H1 (cell line): ENCODE measurements around the gene DUS1L. TPM values are rescaled to one million over a fixed set of nuclear protein-coding genes. Genes with fewer than 3 reads are reported as not detected.

Source experiments
- CTCF ChIA-PET: fragments of 300-600 bp; sonication (Branson Sonifier 250); formaldehyde crosslinking; loops from one replicate; lab custom pipeline; 2021; ENCODE audit not compliant: partially characterized antibody; lab: Charles Lee
- POLR2A ChIA-PET: fragments of 300-600 bp; sonication (Branson Sonifier 250); formaldehyde crosslinking; loops from one replicate; lab custom pipeline; 2021; ENCODE audit warnings: inconsistent platforms; ENCODE audit not compliant: partially characterized antibody; lab: Charles Lee
- DNase-seq, 2 experiments: peaks; one replicate each; pipeline versions ENCODE4 v3.0.0 to v3.0.0-alpha.2; 2010 to 2022; ENCODE audit warnings: low spot score in 2 of 2, low read depth in 1 of 2, mixed read lengths in 1 of 2
- FAIRE-seq: peaks from 2 replicates; lab custom pipeline; 2011; peaks lifted over from hg19 to GRCh38; lab: Jason Lieb, UNC
- H2AFZ ChIP-seq: 2 replicates; pipeline ENCODE4 v1.8.1; 2012; ENCODE audit warnings: low read length, inconsistent platforms
- H2AK5ac ChIP-seq: 2 replicates; pipeline ENCODE4 v1.6.1; 2013; ENCODE audit warnings: low read depth, low read length
- H2BK120ac ChIP-seq: replicated peaks from 2 replicates; pipeline ENCODE3; 2013; ENCODE audit warnings: low read depth, low read length, inconsistent platforms
- H2BK12ac ChIP-seq: 2 replicates; pipeline ENCODE4 v1.6.1; 2013; ENCODE audit warnings: low read depth, low read length
- H2BK15ac ChIP-seq: 2 replicates; pipeline ENCODE4 v1.6.1; 2013; ENCODE audit warnings: low read length
- H2BK20ac ChIP-seq: 2 replicates; pipeline ENCODE4 v1.6.1; 2013; ENCODE audit warnings: low read length
- H2BK5ac ChIP-seq: 2 replicates; pipeline ENCODE4 v1.6.1; 2013; ENCODE audit warnings: low read depth, low read length
- H3K14ac ChIP-seq: 2 replicates; pipeline ENCODE4 v1.6.1; 2013; ENCODE audit warnings: inconsistent platforms; ENCODE audit not compliant: insufficient read length
- H3K18ac ChIP-seq: 2 replicates; pipeline ENCODE4 v1.6.1; 2013; ENCODE audit warnings: low read length; ENCODE audit errors: extremely low read depth
- H3K23ac ChIP-seq: 2 replicates; pipeline ENCODE4 v1.6.1; 2013; ENCODE audit warnings: inconsistent platforms; ENCODE audit not compliant: insufficient read length
- H3K23me2 ChIP-seq: 2 replicates; pipeline ENCODE4 v1.6.1; 2013; ENCODE audit warnings: low read depth, low read length
- H3K27ac ChIP-seq: 2 replicates; pipeline ENCODE4 v1.6.1; 2011; ENCODE audit warnings: low read depth, low read length, inconsistent platforms
- H3K27me3 ChIP-seq, 4 experiments: replicated peaks in 1 of 4; 1 replicate in 1 of 4; 2 replicates in 3 of 4; pipeline versions ENCODE4 v1.6.1 to v1.8.1; 2011 to 2013; ENCODE audit warnings: low read length in 3 of 4, mild to moderate bottlenecking in 3 of 4, inconsistent platforms in 2 of 4, mixed read lengths in 2 of 4, moderate library complexity in 1 of 4; ENCODE audit not compliant: control insufficient read depth in 3 of 4, insufficient read depth in 3 of 4; ENCODE audit errors: extremely low read depth in 1 of 4
- H3K36me3 ChIP-seq, 4 experiments: 2 replicates each; pipeline versions ENCODE4 v1.6.1 to v1.8.1; 2011 to 2013; ENCODE audit warnings: mild to moderate bottlenecking in 4 of 4, low read length in 3 of 4, moderate library complexity in 2 of 4, control low read depth in 1 of 4, inconsistent platforms in 1 of 4; ENCODE audit not compliant: insufficient read depth in 4 of 4, control insufficient read depth in 2 of 4
- H3K4ac ChIP-seq: replicated peaks from 2 replicates; pipeline ENCODE3; 2013; ENCODE audit warnings: low read length, low read depth, mixed read lengths, inconsistent platforms; ENCODE audit not compliant: insufficient read length
- H3K4me1 ChIP-seq, 4 experiments: replicated peaks in 1 of 4; 1 replicate in 1 of 4; 2 replicates in 3 of 4; pipeline versions ENCODE4 v1.6.1 to v1.8.1; 2011 to 2013; ENCODE audit warnings: low read length in 3 of 4, inconsistent platforms in 2 of 4, mixed read lengths in 1 of 4; ENCODE audit not compliant: insufficient read depth in 4 of 4, control insufficient read depth in 3 of 4
- H3K4me2 ChIP-seq, 2 experiments: 2 replicates each; pipeline versions ENCODE4 v1.6.1 to v1.8.1; 2011 to 2013; ENCODE audit warnings: low read depth in 2 of 2, low read length in 2 of 2, control low read depth in 1 of 2, inconsistent platforms in 1 of 2, mild to moderate bottlenecking in 1 of 2; ENCODE audit not compliant: insufficient read depth in 1 of 2
- H3K4me3 ChIP-seq, 4 experiments: fragments of 200-600, 300-600 bp in 1 of 4; sonication (generic), shearing (Covaris generic), sonication (Bioruptor Twin) in 1 of 4; 2 replicates each; pipeline versions ENCODE4 v1.5.1 to v1.8.1; 2011 to 2016; ENCODE audit warnings: low read length in 4 of 4, low read depth in 3 of 4, control low read depth in 2 of 4, inconsistent platforms in 2 of 4, mild to moderate bottlenecking in 2 of 4, mixed read lengths in 1 of 4, moderate library complexity in 1 of 4; ENCODE audit not compliant: insufficient read depth in 2 of 4; ENCODE audit errors: extremely low read depth in 1 of 4
- H3K56ac ChIP-seq: replicated peaks from 2 replicates; pipeline ENCODE3; 2013; ENCODE audit warnings: low read depth, mild to moderate bottlenecking, mixed read lengths, low read length, inconsistent platforms; ENCODE audit not compliant: insufficient read length
- H3K79me1 ChIP-seq: 2 replicates; pipeline ENCODE4 v1.6.1; 2013; ENCODE audit warnings: low read depth, low read length, control low read depth
- H3K79me2 ChIP-seq, 2 experiments: 2 replicates each; pipeline versions ENCODE4 v1.6.1 to v1.8.1; 2012 to 2013; ENCODE audit warnings: low read length in 2 of 2, mild to moderate bottlenecking in 2 of 2, inconsistent platforms in 1 of 2; ENCODE audit not compliant: insufficient read depth in 2 of 2, control insufficient read depth in 1 of 2
- H3K9ac ChIP-seq, 4 experiments: replicated peaks in 1 of 4; 1 replicate in 1 of 4; 2 replicates in 3 of 4; pipeline versions ENCODE4 v1.6.1 to v1.8.1; 2011 to 2013; ENCODE audit warnings: low read depth in 3 of 4, low read length in 3 of 4, control low read depth in 2 of 4, mild to moderate bottlenecking in 2 of 4, moderate library complexity in 2 of 4, inconsistent platforms in 1 of 4; ENCODE audit errors: extremely low read depth in 1 of 4
- H3K9me3 ChIP-seq, 2 experiments: 2 replicates each; pipeline versions ENCODE4 v1.6.1 to v1.8.1; 2012 to 2013; ENCODE audit warnings: mild to moderate bottlenecking in 2 of 2, moderate library complexity in 2 of 2, control low read depth in 1 of 2, inconsistent platforms in 1 of 2, low read depth in 1 of 2, low read length in 1 of 2, mixed read lengths in 1 of 2; ENCODE audit not compliant: insufficient read depth in 2 of 2
- H4K20me1 ChIP-seq, 2 experiments: replicated peaks in 1 of 2; 2 replicates each; pipeline versions ENCODE3 to v1.8.1; 2011 to 2013; ENCODE audit warnings: inconsistent platforms in 2 of 2, low read length in 2 of 2, mild to moderate bottlenecking in 1 of 2; ENCODE audit not compliant: insufficient read depth in 2 of 2, control insufficient read depth in 1 of 2
- H4K5ac ChIP-seq: 2 replicates; pipeline ENCODE4 v1.6.1; 2013; ENCODE audit warnings: low read length, low read depth, mixed read lengths, inconsistent platforms; ENCODE audit not compliant: insufficient read length
- H4K8ac ChIP-seq: 2 replicates; pipeline ENCODE4 v1.8.0; 2013; ENCODE audit warnings: mild to moderate bottlenecking, moderate library complexity, low read length, inconsistent platforms; ENCODE audit not compliant: insufficient read depth; ENCODE audit errors: extremely low read depth
- H4K91ac ChIP-seq: replicated peaks from 2 replicates; pipeline ENCODE3; 2013; ENCODE audit warnings: low read length, mixed read lengths, inconsistent platforms; ENCODE audit not compliant: insufficient read length
- ASH2L ChIP-seq: fragments of 200-600, 300-600 bp; sonication (generic); IDR thresholded peaks from one replicate; pipeline ENCODE4 v1.7.1; 2017; ENCODE audit warnings: low read length
- JUN ChIP-seq: IDR thresholded peaks from 2 replicates; pipeline ENCODE4 v1.6.1; 2011; ENCODE audit warnings: low read depth, mild to moderate bottlenecking, improper control_type of control experiment, low read length
- KDM5A ChIP-seq: fragments of 200-600 bp; IDR thresholded peaks from 2 replicates; pipeline ENCODE4 v1.7.1; 2012; ENCODE audit warnings: mild to moderate bottlenecking, low read length, inconsistent platforms, mixed read lengths
- RFX5 ChIP-seq: IDR thresholded peaks from 2 replicates; pipeline ENCODE4 v1.6.1; 2011; ENCODE audit warnings: low read depth, low read length, improper control_type of control experiment, borderline replicate concordance
- SIRT6 ChIP-seq: IDR thresholded peaks from one replicate; pipeline ENCODE4 v1.7.1; 2012; ENCODE audit warnings: low read length, inconsistent platforms
- WGBS, 2 experiments: shearing (Covaris generic) in 1 of 2; methylation state at CpG; one replicate each; pipeline versions ENCODE4 v1.1.6 to v1.1.7; 2013 to 2015; ENCODE audit warnings: low lambda C conversion rate in 2 of 2, mixed read lengths in 2 of 2, inconsistent platforms in 1 of 2, low coverage in 1 of 2, missing lambda C conversion rate in 1 of 2; ENCODE audit not compliant: insufficient replicate concordance in 2 of 2, insufficient coverage in 1 of 2, insufficient read length in 1 of 2; ENCODE audit errors: extremely low coverage in 1 of 2, missing lambda C conversion rate in 1 of 2; 5-methylcytosine and 5-hydroxymethylcytosine counted together
- polyA plus RNA-seq, 7 experiments: library from polyadenylated mRNA; depleted of rRNA in 3 of 7; stranded (reverse) in 5 of 7; unstranded in 2 of 7; fragments of >200 nt in 5 of 7; fragments of 200-250 nt in 2 of 7; gene quantifications; 1 replicate in 5 of 7; 2 replicates in 1 of 7; 4 replicates in 1 of 7; pipeline versions ENCODE4 v1.2.1 to v1.2.3, GENCODE V29; 2011 to 2013; ENCODE audit warnings: missing spikeins in 2 of 7, mixed read lengths in 2 of 7
- total RNA-seq: library from RNA; stranded (reverse); fragmentation: NEBNext Ultra II Directional; extraction: Animal tissue kit (Norgen Biotek cat#: 25700); gene quantifications from 2 replicates; pipeline ENCODE4 v1.2.1, GENCODE V29; 2021

DUS1L gene
- total and polyA plus RNA-seq, 2 of the 8 experiments (the other 6 are each of a cell fraction or from before 2014, with no cell fraction given): 34.5 to 69.1 TPM

- Histone ChIP-seq H3K27me3 (no peaks in the 10 kb centered on the region), H3K14ac (no peak overlapping the region), H3K79me1 (peaks cover 5% of the 10 kb centered on the region; the same call in 1 of the 2 replicates), H3K9ac (peak overlapping the region in 3 of 4 experiments; percentile 54 to 93 (median 62); a peak in 6 of 7 replicates), H3K18ac (no peak overlapping the region), H3K27ac (no peak overlapping the region), H2BK15ac (no peak overlapping the region), H2AFZ (no peak overlapping the region), H2BK20ac (no peak overlapping the region), H2BK5ac (no peak overlapping the region), H3K4me1 (peaks cover 0 to 10% (median 5%) of the 10 kb centered on the region in 4 experiments; a peak in 5 of 7 replicates), H3K4ac (no peak overlapping the region), H3K79me2 (no peaks in the 10 kb centered on the region), H3K9me3 (no peaks in the 10 kb centered on the region), H3K56ac (peak overlapping the region; percentile 39), H2BK120ac (no peak overlapping the region), H4K5ac (no peak overlapping the region), H4K91ac (no peak overlapping the region), H3K36me3 (peaks cover 6 to 15% (median 14%) of the 10 kb centered on the region in 4 experiments; a peak in 5 of 8 replicates), H4K20me1 (peaks cover 0 to 3% of the 10 kb centered on the region in 2 experiments), H3K23ac (no peak overlapping the region), H3K4me2 (peak overlapping the region; percentile 37 to 79), H3K4me3 (peak overlapping the region; percentile 53 to 93 (median 77)), H2BK12ac (no peak overlapping the region), H2AK5ac (no peak overlapping the region), H4K8ac (peak overlapping the region; percentile 93), H3K23me2 (peaks cover 8% of the 10 kb centered on the region; the same call in 1 of the 2 replicates)
- WGBS, 2 experiments: 2% methylated on average over 36 of the region's 47 CpGs; no CpG with 5 or more reads in 1 of the 2 experiments
- ChIA-PET CTCF (interaction anchor here (0.7 to 4.3 kb wide), 7 partner anchors 10 to 137 kb away, joined by 3 to 21 read pairs (median 5); partner anchors contain the start of genes FASN and RAC3), POLR2A (interaction anchor here (0.9 to 16.2 kb wide), 16 partner anchors 10 to 139 kb away, joined by 3 to 161 read pairs (median 4); partner anchors contain the start of genes FASN, GPS1 and RFNG)
- TF ChIP-seq RFX5 (no peak), JUN (no peak), KDM5A (no peak), ASH2L (peak; percentile 20), SIRT6 (no peak)
- no peak for FAIRE-seq
- DNase-seq: no peak
Measured at GRCh38 chr17:82065193-82065637, 389 bp downstream of the DUS1L start.
